Suprapubic skin (tissue), 4 donors: ENCODE measurements around the gene AFMID.

Experiments
- CTCF ChIP-seq, 2 donors: fragments of 200-600 bp in 1 of 2; fragments of 450-650 bp in 1 of 2; sonication (generic) in 1 of 2; IDR thresholded peaks; one replicate each; pipeline ENCODE4 v1.5.1; 2016 to 2019; ENCODE audit warnings: antibody characterized with exemption in 2 of 2, mild to moderate bottlenecking in 1 of 2, moderate library complexity in 1 of 2
- EP300 ChIP-seq: sonication (generic); formaldehyde crosslinking; IDR thresholded peaks from one replicate; pipeline ENCODE4 v1.6.1; 2017; ENCODE audit warnings: antibody characterized with exemption
- POLR2A ChIP-seq, 2 donors: fragments of 450-650 bp; IDR thresholded peaks; one replicate each; pipeline ENCODE4 v1.6.1; 2017; ENCODE audit warnings: antibody characterized with exemption in 2 of 2, mild to moderate bottlenecking in 2 of 2, moderate library complexity in 2 of 2
- POLR2AphosphoS5 ChIP-seq, 3 donors: sonication (generic); formaldehyde crosslinking; IDR thresholded peaks; one replicate each; pipeline ENCODE4 v1.6.1; 2017; ENCODE audit warnings: antibody characterized with exemption in 3 of 3

- TF ChIP-seq CTCF (IDR thresholded peaks at IDR 0.05), result no peak
- no peak for TF ChIP-seq POLR2A (IDR thresholded peaks at IDR 0.05)
- no peak for TF ChIP-seq EP300
- no peak for TF ChIP-seq POLR2AphosphoS5 (IDR thresholded peaks at IDR 0.05)
These were observed 19.1 kb downstream of the AFMID start for GRCh38 chr17:78206298-78206697.
